GM19239 (cell line): ENCODE results near the gene PI4KA.
"Not testable (repeated sequence)": the region's sequence is repeated elsewhere in the genome, so short reads cannot be mapped to it uniquely, and the experiment has no call there.

Experiments used
- DNase-seq: peaks from one replicate; pipeline ENCODE4 v3.0.0; 2011; ENCODE audit warnings: low spot score; ENCODE audit not compliant: insufficient read length
- FAIRE-seq: peaks from 2 replicates; lab custom pipeline; 2011; peaks lifted over from hg19 to GRCh38; lab: Jason Lieb, UNC

The PI4KA gene

DNA sequence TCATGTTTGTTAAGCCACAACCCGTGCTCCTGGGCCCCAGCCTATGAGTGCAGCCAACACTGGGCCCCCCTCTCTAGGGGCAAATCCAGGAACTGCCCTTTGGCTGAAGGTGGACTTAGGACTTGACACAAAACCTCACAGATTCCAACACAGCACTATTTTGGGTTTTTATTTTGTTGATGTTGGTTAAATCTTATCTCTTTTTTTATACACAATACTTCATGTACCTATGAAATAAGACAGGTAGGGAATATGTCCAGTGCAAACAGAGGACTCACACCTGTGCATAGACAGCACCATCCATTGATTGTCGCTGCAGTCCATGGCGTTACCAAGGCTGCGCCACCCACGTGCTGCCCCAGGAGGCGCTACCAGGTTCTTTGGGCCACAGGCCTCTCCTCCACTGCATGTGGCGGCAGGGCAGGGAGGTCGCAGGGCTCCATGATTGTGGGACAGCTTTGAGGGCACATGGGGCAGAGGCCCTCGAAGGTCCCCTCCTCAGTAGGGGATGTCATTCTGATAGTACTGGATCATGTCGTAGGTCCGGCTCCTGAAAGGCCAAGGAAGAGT is 151.0 kb downstream of the PI4KA start:
- not testable (repeated sequence) for DNase-seq, FAIRE-seq

DNA sequence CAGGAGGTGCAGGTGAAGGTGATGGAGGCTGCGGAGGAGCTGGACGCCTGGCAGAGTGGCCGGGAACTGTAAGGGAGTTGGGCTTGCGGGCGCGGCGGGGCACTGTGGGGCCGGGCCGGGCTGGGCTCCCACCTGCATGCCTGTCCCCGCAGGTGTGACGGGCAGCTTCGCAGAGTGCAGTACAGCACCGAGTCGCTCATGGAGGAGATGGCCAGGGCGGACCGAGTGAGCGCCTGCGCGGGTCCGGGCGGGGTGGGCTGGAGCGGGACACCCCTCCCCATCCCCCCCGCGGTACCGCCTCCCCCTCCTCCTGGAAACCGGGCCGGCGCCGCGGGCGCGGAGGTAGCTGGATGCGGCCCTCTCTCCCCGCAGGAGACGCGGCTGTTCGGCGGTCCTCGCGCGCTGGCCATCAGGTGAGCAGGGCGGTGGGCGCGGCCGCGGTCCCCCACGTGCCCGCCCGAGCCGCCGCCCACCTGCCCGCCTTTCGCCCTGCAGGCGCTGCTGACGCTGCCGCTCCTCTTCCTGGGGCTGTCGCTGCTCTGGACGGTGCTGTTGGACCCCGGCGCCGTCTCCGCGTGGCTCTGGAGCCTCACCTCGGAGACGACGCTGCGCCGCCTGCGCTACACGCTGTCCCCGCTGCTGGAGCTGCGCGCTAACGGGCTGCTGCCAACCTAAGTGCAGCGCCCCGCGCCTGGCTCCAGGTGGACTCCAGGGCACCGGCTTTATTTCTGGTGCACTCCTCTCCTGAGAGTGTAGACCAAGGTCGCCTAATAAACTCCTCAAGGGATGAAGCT is 154.6 kb downstream of the PI4KA start:
- not testable (repeated sequence) for DNase-seq, FAIRE-seq

DNA sequence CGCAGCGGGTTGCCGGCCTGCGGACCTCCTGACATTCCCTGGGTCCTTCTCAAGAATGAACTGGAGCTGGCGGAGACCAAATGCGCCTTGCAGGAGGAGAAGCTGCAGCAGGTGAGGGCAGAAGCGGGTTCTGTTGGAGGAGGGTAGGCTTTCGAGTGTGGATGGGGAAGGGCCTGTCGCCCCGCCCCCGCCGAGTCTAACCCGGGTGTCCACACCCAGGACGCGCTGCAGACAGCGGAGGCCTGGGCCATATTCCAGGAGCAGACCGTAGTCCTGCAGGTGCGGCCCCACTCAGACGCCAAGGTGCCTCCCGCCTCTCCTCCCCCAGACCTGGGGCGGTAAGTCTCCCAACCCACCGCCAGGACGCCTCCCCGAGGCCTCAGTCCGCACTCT is 155.2 kb downstream of the PI4KA start:
- FAIRE-seq, DNase-seq: not testable (repeated sequence)

DNA sequence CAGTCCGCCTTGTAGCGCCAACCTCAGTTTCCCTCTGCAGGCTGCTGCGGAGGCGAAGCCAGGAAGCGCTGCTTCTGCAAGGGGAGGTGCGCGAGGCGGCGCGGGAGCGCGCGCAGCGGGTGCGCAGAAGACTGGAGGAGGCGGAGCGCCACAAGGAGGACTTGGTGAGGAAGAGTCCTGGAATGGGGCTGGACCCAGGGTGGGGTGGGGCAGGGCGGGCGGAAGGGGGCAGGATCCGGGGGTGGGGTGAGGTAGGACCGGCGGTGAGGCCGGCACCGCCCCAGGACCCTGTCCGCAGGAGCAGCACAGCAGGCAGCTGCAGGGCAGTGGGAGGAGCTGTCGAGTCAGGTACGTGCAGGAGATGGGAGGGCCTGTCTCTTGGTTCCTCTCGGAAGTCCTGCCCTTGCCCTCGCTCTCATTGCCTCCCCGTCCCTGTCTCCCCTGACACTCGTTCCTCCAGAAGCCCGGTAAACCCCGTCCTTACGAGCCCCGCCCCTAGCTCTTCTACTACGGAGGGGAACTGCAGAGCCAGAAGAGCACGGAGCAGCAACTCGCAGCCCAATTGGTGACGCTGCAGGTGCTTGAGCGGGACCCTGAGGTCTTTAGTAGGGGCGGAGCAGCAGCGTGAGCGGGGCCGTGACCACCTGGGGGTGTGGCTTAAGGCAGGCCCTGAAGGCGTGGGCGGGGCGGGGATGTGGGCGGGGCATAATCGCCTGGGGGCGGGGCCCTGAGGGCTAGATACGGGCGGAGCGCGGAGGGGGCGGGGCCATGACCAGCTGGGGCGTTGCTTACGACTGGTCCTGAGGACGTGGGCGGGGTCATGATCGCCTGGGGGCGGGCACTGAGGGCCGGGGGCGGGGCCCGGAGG is 155.8 kb downstream of the PI4KA start:
- FAIRE-seq, result peak; percentile 81
- DNase-seq, result peak; percentile 63

DNA sequence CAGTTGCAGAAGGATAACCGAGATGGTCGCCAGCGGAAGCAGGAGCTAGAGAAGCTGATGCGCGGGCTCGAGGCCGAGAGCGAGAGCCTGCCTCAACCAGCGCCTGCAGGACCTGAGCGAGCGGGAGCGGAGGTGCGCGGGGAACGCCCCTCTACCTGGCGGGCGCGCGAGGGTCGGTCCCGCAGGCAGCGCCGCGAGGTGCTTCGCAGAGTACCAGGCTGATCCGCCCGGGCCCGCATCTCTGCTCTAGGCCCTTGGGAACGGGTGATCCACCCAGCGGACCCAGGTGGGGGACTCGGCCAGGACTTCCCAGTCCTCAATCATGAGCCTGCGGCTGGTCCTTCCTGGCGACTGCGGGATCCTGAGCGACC is 156.5 kb downstream of the PI4KA start:
- not testable (repeated sequence) for FAIRE-seq, DNase-seq

DNA sequence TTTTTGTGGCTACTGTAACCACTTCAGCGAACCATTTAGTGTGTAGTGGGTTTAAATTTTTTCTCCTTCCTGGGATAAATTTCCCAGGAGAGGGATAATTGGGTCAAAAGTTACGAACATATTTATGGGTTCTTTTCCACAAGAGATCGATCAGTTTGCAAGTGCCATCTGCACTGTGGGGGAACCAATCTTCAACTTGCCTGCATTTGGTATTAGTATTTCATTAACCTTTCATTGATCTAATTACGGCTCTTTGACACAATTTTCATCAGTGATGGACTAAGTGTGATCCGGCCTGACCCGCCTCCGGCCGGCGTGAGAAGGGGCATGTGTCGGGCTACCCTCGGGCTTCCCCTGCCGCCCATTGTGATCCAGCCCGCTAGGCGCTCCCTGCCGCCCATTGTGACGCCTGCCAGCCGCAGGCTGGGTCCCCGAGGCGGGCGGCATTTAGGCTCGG is 156.9 kb downstream of the PI4KA start:
- DNase-seq, FAIRE-seq: not testable (repeated sequence)

DNA sequence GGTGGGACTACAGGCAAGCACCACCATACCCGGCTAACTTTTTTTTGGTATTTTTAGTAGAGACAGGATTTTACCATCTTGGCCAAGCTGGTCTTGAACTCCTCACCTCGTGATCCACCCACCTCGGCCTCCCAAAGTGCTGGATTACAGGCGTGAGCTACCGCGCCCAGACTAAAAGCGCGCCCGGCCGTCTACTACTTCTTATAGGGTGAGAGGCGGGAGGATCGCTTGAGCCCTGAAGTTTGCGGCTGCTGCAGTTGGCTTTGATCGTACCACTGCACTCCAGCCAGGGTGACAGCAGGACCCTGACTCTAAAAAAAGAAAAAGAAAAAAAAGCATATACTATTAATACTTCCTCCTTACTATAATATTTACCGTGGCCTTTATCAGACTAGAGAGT is 158.3 kb downstream of the PI4KA start:
- FAIRE-seq, DNase-seq: not testable (repeated sequence)

DNA sequence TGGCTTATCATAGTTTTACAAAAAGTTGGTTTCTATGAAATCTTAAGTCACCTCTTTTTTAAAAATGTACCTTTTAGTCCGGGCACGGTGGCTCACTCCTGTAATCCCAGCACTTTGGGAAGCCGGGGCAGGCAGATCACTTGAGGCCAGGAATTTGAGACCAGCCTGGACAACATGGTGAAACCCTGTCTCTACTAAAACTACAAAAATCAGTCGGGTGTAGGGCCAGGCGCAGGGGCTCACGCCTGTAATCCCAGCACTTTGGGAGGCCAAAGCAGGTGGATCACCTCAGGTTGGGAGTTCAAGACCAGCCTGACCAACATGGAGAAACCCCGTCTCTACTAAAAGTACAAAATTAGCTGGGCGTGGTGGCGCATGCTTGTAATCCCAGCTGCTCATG is 158.8 kb downstream of the PI4KA start:
- not testable (repeated sequence) for FAIRE-seq, DNase-seq

DNA sequence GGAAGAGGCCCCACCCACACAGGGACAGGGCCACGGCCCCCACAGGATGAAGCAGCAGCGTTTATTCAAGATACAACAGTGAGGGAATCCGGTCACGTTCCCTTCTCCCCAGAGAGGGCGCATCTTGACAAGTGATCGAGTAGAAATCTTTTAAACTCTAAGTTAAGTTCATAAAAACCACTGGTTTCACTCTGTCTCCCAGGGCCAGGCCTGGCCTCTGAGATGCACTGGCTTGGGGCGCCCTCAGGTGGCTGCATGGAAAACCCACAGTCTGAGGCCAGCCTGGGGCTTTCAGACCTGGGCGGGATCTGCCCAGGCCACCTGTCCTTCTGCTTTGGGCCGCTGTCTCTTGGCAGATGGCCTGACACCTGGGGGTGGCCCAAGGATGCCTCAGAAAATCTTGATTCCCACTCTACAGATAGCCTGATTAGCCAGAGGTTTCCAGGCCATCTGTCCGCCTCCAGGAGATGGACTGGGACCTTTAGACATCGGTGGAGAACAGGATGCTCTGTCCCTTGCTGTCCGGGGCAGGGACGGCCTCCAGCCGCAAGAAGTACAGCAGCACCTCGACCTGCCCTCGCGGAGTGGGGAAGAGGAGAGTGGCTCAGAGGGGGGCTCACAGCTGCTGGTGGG is 161.0 kb downstream of the PI4KA start:
- not testable (repeated sequence) for FAIRE-seq
- DNase-seq, result peak; percentile 36

DNA sequence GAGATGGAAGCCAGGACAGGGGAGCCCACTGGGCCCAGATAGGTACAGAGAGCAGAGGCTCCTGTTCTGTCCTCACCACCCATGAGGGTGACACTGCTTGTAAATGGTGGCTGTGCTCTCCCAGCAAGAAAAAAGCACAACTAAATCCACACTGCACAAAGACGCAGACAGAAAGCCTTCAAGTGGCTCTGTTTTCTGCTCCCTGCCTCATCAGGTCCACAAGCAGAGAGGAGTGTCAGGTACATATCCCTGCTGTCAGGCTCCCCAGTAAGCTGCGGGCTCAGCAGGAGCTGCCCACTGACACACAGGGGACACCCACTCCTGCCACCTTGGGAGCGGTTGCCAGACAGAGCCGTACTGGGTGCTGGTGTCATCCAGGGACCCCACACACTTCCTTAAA is 162.6 kb downstream of the PI4KA start:
- FAIRE-seq, DNase-seq: not testable (repeated sequence)

DNA sequence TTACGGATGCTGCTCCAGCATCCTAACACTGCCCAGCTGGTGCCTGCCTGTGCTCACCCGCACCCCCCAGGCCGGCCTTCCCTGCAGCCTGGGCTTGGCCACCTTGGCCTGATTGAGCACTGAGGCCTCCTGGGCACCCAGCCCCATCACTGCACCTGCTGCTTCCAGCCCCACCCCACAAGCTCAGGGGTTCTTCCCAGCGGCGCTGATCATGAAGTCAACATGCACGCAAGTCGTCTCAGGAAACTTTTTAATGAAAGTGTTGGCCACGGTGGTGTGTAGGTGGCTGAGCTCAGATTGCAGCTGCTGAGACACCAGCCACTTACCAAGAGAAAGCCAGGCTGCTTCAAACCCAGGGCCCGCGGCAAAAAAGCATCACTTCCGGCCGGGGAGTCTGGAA is 163.4 kb downstream of the PI4KA start:
- not testable (repeated sequence) for FAIRE-seq, DNase-seq

DNA sequence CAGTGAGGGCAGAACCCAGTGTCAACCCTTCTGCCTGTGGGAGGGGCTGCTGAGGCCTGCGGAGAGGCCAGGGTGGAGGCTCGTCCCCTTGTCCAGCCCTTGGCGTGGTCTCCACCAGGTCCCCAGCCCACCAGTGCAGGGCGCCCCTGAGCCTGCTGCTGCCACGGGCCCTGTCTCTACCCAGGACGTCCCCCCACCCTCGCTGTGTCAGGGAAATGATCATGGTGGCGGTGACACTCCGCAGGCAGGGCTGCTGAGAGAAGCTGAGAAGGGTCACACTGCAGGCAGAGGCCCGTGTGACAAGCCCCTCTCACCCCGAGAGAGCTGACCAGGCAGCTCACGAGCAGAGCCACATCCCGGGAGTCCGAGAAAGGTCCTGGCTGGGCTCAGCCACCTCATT is 164.4 kb downstream of the PI4KA start:
- DNase-seq, FAIRE-seq: not testable (repeated sequence)

DNA sequence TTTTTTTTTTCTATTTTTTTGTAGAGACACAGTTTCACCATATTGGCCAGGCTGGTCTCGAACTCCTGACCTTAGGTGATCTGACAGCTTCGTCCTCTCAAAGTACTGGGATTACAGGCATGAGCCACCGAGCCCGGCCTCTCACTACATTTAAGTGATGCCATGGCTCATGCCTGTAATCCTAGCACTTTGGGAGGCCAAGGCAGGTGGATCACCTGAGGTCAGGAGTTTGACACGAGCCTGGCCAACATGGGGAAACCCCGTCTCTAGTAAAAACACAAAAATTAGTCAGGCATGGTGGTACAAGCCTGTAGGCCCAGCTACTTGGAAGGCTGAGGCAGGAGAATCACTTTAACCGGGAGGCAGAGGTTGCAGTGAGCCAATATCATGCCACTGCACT is 165.7 kb downstream of the PI4KA start:
- DNase-seq, FAIRE-seq: not testable (repeated sequence)

DNA sequence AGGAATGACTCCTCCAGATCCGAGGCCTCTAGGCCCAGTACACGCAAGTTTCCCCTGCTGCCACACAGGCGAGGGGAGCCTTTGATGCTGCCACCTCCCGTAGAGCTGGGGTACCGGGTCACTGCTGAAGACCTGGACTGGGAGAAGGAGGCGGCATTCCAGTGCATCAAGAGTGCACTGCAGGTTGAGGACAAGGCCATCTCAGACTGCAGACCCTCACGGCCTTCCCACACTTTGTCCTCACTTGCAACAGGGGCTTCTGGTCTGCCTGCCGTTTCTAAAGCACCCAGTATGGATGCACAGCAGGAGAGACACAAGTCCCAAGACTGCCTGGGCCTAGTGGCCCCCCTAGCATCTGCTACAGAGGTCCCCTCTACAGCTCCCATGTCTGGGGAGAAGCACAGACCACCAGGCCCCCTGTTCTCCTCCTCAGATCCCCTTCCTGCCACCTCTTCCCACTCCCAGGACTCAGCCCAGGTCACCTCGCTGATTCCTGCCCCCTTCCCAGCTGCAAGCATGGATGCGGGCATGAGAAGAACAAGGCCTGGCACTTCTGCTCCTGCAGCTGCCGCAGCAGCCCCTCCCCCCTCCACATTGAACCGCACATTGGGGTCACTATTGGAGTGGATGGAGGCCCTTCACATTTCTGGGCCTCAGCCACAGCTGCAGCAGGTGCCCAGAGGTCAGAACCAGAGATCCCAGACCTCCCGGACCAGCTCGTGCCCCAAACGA is 167.9 kb downstream of the PI4KA start:
- DNase-seq, FAIRE-seq: not testable (repeated sequence)

DNA sequence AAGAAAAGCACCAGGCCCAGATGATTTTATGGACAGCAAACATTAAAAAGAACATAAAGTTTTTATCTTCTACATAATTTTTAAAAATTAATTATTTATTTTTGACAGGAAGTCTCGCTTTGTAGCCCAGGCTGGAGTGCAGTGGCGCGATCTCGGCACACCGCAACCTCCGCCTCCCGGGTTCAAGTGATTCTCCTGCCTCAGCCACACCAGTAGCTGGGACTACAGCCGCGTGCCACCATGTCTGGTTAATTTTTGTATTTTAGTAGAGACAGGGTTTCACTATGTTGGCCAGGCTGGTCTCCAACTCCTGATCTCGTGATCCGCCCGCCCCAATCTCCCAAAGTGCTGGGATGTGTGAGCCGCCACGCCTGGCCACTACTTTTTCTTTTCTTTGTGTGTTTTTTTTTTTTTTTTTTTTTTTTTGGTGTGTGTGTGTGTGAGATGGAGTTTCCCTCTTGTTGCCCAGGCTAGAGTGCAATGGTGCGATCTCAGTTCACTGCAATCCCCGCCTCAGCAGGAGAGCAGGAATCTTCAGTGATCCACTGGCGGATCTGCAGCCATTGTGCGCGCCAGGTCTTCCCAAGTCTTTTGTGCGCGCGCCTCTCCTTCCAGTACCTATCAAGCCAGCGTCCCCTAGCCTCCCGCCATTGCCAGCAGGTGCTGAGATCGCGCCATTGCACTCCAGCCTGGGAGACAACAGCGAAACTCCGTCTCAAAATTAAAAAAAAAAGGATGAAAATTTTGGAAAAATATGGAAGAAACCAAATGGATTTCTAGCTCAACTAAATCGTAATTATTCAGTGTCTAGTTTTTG is 171.0 kb downstream of the PI4KA start:
- not testable (repeated sequence) for FAIRE-seq, DNase-seq

DNA sequence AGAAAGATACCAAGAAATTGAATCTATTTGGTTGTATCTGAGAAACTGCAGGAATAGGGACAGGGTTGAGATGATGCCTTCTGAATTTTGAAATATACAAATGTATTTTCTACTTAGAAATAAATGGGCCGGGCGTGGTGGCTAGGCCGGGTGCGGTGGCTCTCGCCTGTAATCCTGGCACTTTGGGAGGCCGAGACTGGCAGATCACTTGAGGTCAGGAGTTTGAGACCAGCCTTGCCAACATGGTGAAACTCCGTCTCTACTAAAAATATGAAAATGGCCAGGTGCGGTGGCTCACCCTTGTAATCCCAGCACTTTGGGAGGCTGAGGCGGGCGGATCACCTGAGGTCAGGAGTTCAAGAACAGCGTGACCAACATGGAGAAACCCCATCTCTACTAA is 172.8 kb downstream of the PI4KA start:
- not testable (repeated sequence) for FAIRE-seq, DNase-seq

DNA sequence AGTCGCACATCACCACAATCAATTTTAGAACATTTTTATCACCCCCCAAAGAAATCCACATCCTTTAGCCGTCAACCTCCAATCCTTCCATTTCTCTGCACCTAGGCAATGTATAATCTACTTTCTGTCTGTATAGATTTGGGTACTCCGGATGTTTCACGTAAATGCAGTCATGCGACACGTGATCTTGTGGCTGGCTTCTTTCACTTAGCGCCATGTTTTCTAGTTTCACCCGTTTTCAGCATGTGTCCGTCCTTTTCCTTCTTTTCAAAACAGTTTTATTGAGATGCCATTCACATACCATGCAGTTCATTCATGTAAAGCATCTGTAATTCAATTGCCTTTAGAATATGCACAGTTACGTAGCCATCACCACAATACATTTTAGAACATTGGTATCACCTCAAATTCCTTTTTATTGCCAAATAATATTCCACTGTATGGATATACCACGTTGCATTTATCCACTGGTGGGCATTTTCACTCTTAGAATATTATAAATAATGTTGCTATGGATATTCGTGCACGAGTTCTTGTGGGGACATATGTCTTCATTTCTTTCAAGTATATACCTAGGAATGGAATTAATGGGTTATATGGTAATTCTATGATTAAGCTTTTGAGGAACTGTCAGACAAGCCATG is 179.7 kb downstream of the PI4KA start:
- FAIRE-seq, DNase-seq: not testable (repeated sequence)

DNA sequence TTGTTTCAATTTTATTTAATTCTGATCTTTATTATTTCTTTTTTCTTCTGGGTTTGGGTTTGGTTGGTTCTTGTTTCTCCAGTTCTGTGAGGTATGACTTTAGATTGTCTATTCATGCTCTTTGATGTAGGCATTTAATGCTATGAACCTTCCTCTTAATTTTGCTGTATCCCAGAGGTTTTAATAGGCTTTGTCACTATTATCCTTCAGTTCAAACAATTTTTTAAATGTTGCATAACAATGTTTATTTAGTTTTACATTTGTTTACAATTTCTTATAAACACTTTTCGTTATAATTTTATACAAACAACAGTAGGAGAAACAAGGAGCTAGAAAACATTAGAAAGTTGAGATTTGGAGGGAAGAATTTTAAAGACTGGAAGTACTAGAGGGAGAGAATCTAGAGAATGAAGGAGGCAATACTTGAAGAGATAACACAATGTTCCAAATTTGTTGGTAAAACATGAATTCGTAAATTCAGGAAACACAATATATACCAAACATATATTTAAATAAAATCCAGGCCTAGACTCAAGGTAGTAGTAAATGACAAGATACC is 180.8 kb downstream of the PI4KA start:
- no peak for FAIRE-seq

More for the DNA sequence above, 180.8 kb downstream of the PI4KA start:
- no peak for DNase-seq
